Umbilical cord (tissue), 2 donors: ENCODE measurements around the gene VSIG8. TPM values are rescaled to one million over a fixed set of nuclear protein-coding genes. Genes with fewer than 3 reads are reported as not detected.

ENCODE experiments used
- DNase-seq: peaks from one replicate; pipeline ENCODE4 v3.0.0-alpha.2; 2015; ENCODE audit warnings: low spot score
- total RNA-seq: library from RNA; depleted of rRNA; stranded (reverse); fragments of >200 nt; gene quantifications from one replicate; pipeline ENCODE4 v1.2.3, GENCODE V29; 2014; ENCODE audit warnings: low replicate concordance; ENCODE audit not compliant: insufficient read depth

VSIG8 gene
- total RNA-seq, 1 donor from 2014 or later: not detected

GRCh38 chr1:159829822-159830465 lies 32.5 kb downstream of the VSIG8 start:
- peak; percentile 63 for DNase-seq

DNA sequence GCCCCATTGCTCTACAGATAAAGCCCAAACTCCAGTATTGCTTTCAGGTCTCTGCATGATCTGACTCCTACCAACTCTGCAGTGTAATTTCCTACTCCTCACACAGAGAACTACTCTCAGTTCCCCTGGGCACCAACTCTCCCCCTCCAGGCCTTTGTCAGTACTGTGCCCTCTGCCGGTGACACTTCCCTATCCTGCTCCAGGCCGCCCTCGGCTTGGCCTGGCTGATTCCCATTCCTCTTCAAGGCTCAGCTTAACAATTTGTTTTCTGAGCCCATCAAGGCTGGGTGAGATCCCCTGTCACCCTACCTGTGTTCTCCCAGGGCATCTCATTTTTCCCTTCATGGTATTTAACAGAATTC lies 33.2 kb downstream of the VSIG8 start:
- no peak for DNase-seq

GRCh38 chr1:159828581-159829272 lies 33.7 kb downstream of the VSIG8 start:
- DNase-seq: no peak

- DNase-seq: no peak
Observed at GRCh38 chr1:159828176-159828575, 34.3 kb downstream of the VSIG8 start.

GRCh38 chr1:159827549-159827948 lies 34.9 kb downstream of the VSIG8 start:
- DNase-seq: no peak

GRCh38 chr1:159827102-159827490 lies 35.4 kb downstream of the VSIG8 start:
- no peak for DNase-seq

- no peak for DNase-seq
Observed at GRCh38 chr1:159826441-159827101, 35.9 kb downstream of the VSIG8 start, which contains the start of gene SLAMF8. Gene SLAMF8 (plus strand): TSS chr1:159826873. CDS start chr1:159826899, 26 bp downstream.

DNA sequence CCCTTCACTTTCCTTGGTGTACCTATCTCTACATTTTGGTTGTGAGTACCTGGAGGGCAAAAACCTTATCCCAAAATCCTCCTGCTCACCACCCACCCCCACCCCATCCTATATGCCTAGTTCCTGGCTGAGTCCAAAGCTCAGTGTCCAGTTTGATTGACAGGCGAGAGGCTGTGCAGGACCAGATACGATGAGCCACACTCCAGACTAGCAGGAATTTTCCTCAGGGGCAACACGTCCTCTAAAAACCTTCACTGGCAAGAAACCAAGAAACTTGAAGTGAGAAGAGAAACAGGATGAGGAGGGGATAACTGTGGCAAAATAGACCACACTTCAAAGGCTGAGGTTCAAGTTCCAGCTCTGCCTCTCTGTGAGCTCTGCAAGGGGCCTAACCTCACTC lies 36.9 kb downstream of the VSIG8 start:
- peak; percentile 54 for DNase-seq

GRCh38 chr1:159823406-159823805 lies 39.1 kb downstream of the VSIG8 start:
- DNase-seq: no peak

DNA sequence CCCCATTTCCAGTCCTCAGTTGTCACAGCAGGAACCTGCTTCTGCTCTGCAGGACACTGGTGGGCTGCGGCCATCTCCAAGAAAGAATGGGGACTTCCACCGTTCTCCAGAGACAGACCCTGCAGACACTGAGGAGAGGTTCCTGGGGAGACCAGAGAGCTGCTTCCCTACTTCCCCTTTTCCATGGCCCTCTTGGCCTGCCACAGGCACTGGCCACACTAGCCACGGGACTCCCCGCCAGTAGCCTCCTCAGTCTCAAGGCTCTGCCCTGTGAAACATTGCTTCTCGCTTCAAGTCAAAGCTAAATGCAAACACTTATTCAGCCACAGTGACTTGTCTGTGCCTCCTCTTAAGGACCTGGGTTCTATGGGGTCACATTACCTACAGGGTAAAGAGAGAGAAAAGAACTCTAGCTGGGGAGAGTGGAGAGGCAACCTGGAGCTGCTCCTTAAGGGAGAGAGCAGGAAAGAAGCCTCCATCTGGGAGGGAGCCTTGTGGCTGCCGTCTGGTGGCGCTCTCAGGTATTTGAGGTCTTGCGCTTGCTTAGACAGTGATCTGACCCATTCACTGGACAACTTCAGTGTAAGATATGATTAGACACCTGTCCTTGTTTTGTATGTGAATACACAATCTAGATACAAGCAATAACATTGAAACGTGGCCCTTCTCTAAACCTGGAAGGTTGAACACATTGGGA lies 41.1 kb downstream of the VSIG8 start:
- peak; percentile 56 for DNase-seq

GRCh38 chr1:159817276-159818041 lies 45.0 kb downstream of the VSIG8 start:
- DNase-seq: no peak

DNA sequence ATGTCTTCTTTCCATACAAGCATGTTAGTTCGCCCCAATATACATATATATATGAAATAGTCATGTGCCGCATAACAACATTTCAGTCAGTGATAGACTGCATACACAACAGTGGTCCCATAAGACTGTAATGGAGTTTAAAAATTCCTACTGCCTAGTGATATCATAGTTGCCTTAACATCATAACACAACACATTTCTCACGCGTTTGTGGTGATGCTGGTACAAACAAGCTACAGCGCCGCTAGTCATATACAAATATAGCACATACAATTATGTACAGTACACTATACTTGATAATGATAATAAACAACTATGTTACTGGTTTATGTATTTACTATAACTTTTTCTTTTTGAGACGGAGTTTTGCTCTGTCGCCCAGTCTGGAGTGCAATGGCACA lies 46.5 kb downstream of the VSIG8 start:
- no peak for DNase-seq

DNA sequence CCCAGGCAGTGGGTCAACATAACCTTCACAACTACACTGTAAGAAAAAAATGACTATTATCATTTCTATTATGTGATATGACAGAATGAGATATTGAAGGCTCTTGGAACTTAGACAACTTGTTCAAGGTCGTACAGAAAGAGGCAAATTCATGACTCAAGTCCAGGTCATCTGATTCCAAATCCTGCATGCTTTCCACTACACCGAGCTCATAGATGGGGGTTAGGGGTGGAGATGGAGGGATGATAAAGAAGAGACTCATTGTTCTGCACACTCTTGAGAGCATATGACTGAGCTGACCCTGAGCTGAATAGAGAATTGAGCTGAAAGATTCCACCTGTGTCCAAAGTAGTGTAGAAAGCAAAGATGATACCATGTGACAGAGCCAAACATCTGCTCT lies 57.5 kb downstream of the VSIG8 start:
- DNase-seq: no peak

Other genes starting within 250 kb of the VSIG8 start
- gene CRP, start 148.1 kb downstream of the VSIG8 start, total RNA-seq: 0.48 TPM
- gene DUSP23, start 81.7 kb downstream of the VSIG8 start, total RNA-seq: 20.2 TPM
- 14.7 TPM for gene FCRL6, start 60.3 kb downstream of the VSIG8 start, total RNA-seq
- gene SLAMF8, start 35.8 kb downstream of the VSIG8 start, total RNA-seq: 4.3 TPM
- gene CFAP45, start 37.5 kb upstream of the VSIG8 start, total RNA-seq: 13.2 TPM
- gene TAGLN2, start 62.9 kb upstream of the VSIG8 start, total RNA-seq: 60.7 TPM
- 3.4 TPM for gene IGSF9, start 83.0 kb upstream of the VSIG8 start, total RNA-seq
- gene SLAMF9, start 91.6 kb upstream of the VSIG8 start, total RNA-seq: 1.9 TPM
- gene PIGM, start 169.3 kb upstream of the VSIG8 start, total RNA-seq: 7.9 TPM
- 4.6 TPM for gene KCNJ10, start 207.5 kb upstream of the VSIG8 start, total RNA-seq
- gene KCNJ9, start 218.9 kb upstream of the VSIG8 start, total RNA-seq: not detected
- gene IGSF8, start 236.0 kb upstream of the VSIG8 start, total RNA-seq: 8.2 TPM